Measurements from ENCODE around the gene TACC3. TPM values are rescaled to one million over a fixed set of nuclear protein-coding genes. Genes with fewer than 3 reads are reported as not detected.

TACC3 gene
- total and polyA plus RNA-seq, 2 of the 8 experiments (the other 6 are each of a cell fraction or from before 2014, with no cell fraction given): 73.8 to 148 TPM

DNA sequence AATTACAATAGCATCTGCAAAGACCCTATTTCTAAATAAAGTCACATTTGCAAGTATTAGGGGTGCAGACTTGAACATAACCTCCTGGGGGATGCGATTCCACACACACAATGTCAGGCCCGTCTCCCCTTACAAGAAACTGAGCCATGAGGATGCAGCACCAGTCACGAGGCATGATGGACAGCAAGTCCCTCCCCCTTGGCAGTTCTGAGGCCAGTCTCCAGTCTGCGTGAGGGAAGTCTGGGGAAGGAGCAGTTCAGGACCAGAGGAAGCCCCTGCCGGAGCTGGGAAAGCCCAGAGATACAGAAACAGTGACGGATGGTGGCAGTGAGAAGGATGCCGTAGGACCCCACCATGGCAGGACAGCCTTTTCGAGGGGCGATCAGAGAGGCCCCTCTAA is 46.6 kb upstream of the TACC3 start:
- Histone ChIP-seq H3K36me3 (ENCODE audit: control insufficient read depth in 2 of 4, insufficient read depth in 4 of 4, low read length in 3 of 4) (no peaks in the 10 kb centered on the region), H3K18ac (ENCODE audit: extremely low read depth, low read length) (no peak overlapping the region), H3K23ac (ENCODE audit: insufficient read length) (no peak overlapping the region), H4K91ac (replicated peaks; ENCODE audit: insufficient read length, low read length) (no peak overlapping the region), H4K20me1 (replicated peaks in 1 of 2; ENCODE audit: control insufficient read depth in 1 of 2, insufficient read depth in 2 of 2, low read length in 2 of 2) (no peaks in the 10 kb centered on the region), H3K56ac (replicated peaks; ENCODE audit: insufficient read length, low read depth, low read length) (no peak overlapping the region), H3K23me2 (ENCODE audit: low read depth, low read length) (no peaks in the 10 kb centered on the region), H3K9me3 (ENCODE audit: insufficient read depth in 2 of 2, low read depth in 1 of 2, low read length in 1 of 2) (no peaks in the 10 kb centered on the region), H2BK5ac (ENCODE audit: low read depth, low read length) (no peak overlapping the region), H3K4ac (replicated peaks; ENCODE audit: insufficient read length, low read depth, low read length) (no peak overlapping the region), H3K27ac (ENCODE audit: low read depth, low read length) (no peak overlapping the region), H3K27me3 (replicated peaks in 1 of 4; ENCODE audit: control insufficient read depth in 3 of 4, extremely low read depth in 1 of 4, insufficient read depth in 3 of 4, low read length in 3 of 4) (no peaks in the 10 kb centered on the region), H4K8ac (ENCODE audit: extremely low read depth, insufficient read depth, low read length) (no peak overlapping the region), H3K9ac (replicated peaks in 1 of 4; ENCODE audit: extremely low read depth in 1 of 4, low read depth in 3 of 4, low read length in 3 of 4) (no peak overlapping the region), H3K79me2 (ENCODE audit: control insufficient read depth in 1 of 2, insufficient read depth in 2 of 2, low read length in 2 of 2) (no peaks in the 10 kb centered on the region), H2AFZ (ENCODE audit: low read length) (no peak overlapping the region), H2AK5ac (ENCODE audit: low read depth, low read length) (no peak overlapping the region), H3K4me2 (ENCODE audit: insufficient read depth in 1 of 2, low read depth in 2 of 2, low read length in 2 of 2) (no peak overlapping the region), H3K79me1 (ENCODE audit: low read depth, low read length) (no peaks in the 10 kb centered on the region; the same call in 1 of the 2 replicates), H2BK15ac (ENCODE audit: low read length) (no peak overlapping the region), H3K14ac (ENCODE audit: insufficient read length) (no peak overlapping the region), H2BK12ac (ENCODE audit: low read depth, low read length) (no peak overlapping the region), H4K5ac (ENCODE audit: insufficient read length, low read depth, low read length) (no peak overlapping the region), H3K4me1 (replicated peaks in 1 of 4; ENCODE audit: control insufficient read depth in 3 of 4, insufficient read depth in 4 of 4, low read length in 3 of 4) (peaks cover 0 to 2% (median 0%) of the 10 kb centered on the region in 4 experiments; a peak in 1 of 7 replicates), H2BK120ac (replicated peaks; ENCODE audit: low read depth, low read length) (no peak overlapping the region), H2BK20ac (ENCODE audit: low read length) (no peak overlapping the region), H3K4me3 (ENCODE audit: extremely low read depth in 1 of 4, insufficient read depth in 2 of 4, low read depth in 3 of 4, low read length in 4 of 4) (no peak overlapping the region)
- ChIA-PET POLR2A (ENCODE audit: partially characterized antibody) (no interaction called here), CTCF (ENCODE audit: partially characterized antibody) (interaction anchor here (0.9 to 2.0 kb wide), 3 partner anchors 16 to 83 kb away, joined by 3 to 7 read pairs (median 4); no protein-coding TSS in a partner anchor)
- no peak for FAIRE-seq
- no peak for DNase-seq (ENCODE audit: low read depth in 1 of 2, low spot score in 2 of 2)
- 78% methylated on average over 9 of the region's 9 CpGs; no CpG with 5 or more reads in 1 of the 2 experiments for WGBS, 2 experiments (ENCODE audit: extremely low coverage in 1 of 2, insufficient coverage in 1 of 2, insufficient read length in 1 of 2, insufficient replicate concordance in 2 of 2, low coverage in 1 of 2, low lambda C conversion rate in 2 of 2, missing lambda C conversion rate in 1 of 2)
- TF ChIP-seq SRF (IDR thresholded peaks at IDR 0.05; ENCODE audit: low read depth, low read length) (no peak), GTF2F1 (IDR thresholded peaks at IDR 0.05; ENCODE audit: borderline replicate concordance, low read depth, low read length) (no peak), SP4 (IDR thresholded peaks at IDR 0.05; ENCODE audit: low read length) (no peak), RXRA (IDR thresholded peaks at IDR 0.05; ENCODE audit: insufficient read depth, low read depth, low read length) (no peak), CHD2 (IDR thresholded peaks at IDR 0.05; ENCODE audit: low read length) (no peak), YY1 (IDR thresholded peaks at IDR 0.05; ENCODE audit: low read depth, low read length) (no peak), BACH1 (IDR thresholded peaks at IDR 0.05; ENCODE audit: low read length) (no peak), TCF12 (IDR thresholded peaks at IDR 0.05; ENCODE audit: low read depth, low read length) (no peak)
- TF ChIP-seq, protein P1, sequence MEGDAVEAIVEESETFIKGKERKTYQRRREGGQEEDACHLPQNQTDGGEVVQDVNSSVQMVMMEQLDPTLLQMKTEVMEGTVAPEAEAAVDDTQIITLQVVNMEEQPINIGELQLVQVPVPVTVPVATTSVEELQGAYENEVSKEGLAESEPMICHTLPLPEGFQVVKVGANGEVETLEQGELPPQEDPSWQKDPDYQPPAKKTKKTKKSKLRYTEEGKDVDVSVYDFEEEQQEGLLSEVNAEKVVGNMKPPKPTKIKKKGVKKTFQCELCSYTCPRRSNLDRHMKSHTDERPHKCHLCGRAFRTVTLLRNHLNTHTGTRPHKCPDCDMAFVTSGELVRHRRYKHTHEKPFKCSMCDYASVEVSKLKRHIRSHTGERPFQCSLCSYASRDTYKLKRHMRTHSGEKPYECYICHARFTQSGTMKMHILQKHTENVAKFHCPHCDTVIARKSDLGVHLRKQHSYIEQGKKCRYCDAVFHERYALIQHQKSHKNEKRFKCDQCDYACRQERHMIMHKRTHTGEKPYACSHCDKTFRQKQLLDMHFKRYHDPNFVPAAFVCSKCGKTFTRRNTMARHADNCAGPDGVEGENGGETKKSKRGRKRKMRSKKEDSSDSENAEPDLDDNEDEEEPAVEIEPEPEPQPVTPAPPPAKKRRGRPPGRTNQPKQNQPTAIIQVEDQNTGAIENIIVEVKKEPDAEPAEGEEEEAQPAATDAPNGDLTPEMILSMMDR (IDR thresholded peaks at IDR 0.05; ENCODE audit: control extremely low read depth in 1 of 3, insufficient read depth in 1 of 3, low read depth in 1 of 3, low read length in 3 of 3): no peak
- TF ChIP-seq, protein P2, sequence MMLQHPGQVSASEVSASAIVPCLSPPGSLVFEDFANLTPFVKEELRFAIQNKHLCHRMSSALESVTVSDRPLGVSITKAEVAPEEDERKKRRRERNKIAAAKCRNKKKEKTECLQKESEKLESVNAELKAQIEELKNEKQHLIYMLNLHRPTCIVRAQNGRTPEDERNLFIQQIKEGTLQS (IDR thresholded peaks at IDR 0.05; ENCODE audit: insufficient read depth, low read depth, low read length): no peak
- TF ChIP-seq, protein P3, sequence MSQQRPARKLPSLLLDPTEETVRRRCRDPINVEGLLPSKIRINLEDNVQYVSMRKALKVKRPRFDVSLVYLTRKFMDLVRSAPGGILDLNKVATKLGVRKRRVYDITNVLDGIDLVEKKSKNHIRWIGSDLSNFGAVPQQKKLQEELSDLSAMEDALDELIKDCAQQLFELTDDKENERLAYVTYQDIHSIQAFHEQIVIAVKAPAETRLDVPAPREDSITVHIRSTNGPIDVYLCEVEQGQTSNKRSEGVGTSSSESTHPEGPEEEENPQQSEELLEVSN (IDR thresholded peaks at IDR 0.05): no peak
